ACC112 (cell line): ENCODE results near the gene KDSR.

Experiments
- H2AFZ ChIP-seq: fragments of 200-600 bp; sonication (generic); one replicate; pipeline ENCODE4 v1.6.0; 2017; ENCODE audit warnings: antibody characterized with exemption, low read length; ENCODE audit not compliant: unreplicated experiment
- H3K27ac ChIP-seq: fragments of 200-600 bp; sonication (generic); 2 replicates; pipeline ENCODE4 v1.5.1; 2014; ENCODE audit warnings: low read depth, mild to moderate bottlenecking, antibody characterized with exemption, low read length, moderate library complexity
- H3K27me3 ChIP-seq: fragments of 200-600 bp; sonication (generic); 2 replicates; pipeline ENCODE4 v1.6.1; 2014; ENCODE audit warnings: mild to moderate bottlenecking, antibody characterized with exemption, low read length, moderate library complexity, mixed read lengths; ENCODE audit not compliant: insufficient read depth
- H3K36me3 ChIP-seq: fragments of 200-600 bp; sonication (generic); 2 replicates; pipeline ENCODE4 v1.6.1; 2016; ENCODE audit warnings: mild to moderate bottlenecking, antibody characterized with exemption, low read length, moderate library complexity, mixed read lengths; ENCODE audit not compliant: insufficient read depth
- H3K4me1 ChIP-seq: fragments of 200-600 bp; sonication (generic); one replicate; pipeline ENCODE4 v1.6.1; 2016; ENCODE audit warnings: low read length, mixed read lengths; ENCODE audit not compliant: insufficient read depth, unreplicated experiment, control insufficient read depth
- H3K4me3 ChIP-seq: fragments of 200-600 bp; sonication (generic); 2 replicates; pipeline ENCODE4 v1.5.1; 2014; ENCODE audit warnings: mild to moderate bottlenecking, low read depth, low read length
- H3K79me2 ChIP-seq: fragments of 200-600 bp; sonication (generic); one replicate; pipeline ENCODE4 v1.6.0; 2016; ENCODE audit warnings: low read length; ENCODE audit not compliant: control insufficient read depth, unreplicated experiment, insufficient read depth

KDSR gene

GRCh38 chr18:63292831-63293683 lies 73.9 kb downstream of the KDSR start:
- H3K4me3 ChIP-seq = no peak overlapping the region
- no peaks in the 10 kb centered on the region for H3K36me3 ChIP-seq
- no peak overlapping the region for H3K27ac ChIP-seq
- H3K27me3 ChIP-seq = peaks cover 10% of the 10 kb centered on the region
- no peak overlapping the region for H2AFZ ChIP-seq
- H3K4me1 ChIP-seq = no peaks in the 10 kb centered on the region
- no peaks in the 10 kb centered on the region for H3K79me2 ChIP-seq

GRCh38 chr18:63291278-63291677 lies 75.7 kb downstream of the KDSR start:
- no peak overlapping the region for H3K4me3 ChIP-seq
- no peak overlapping the region for H3K27ac ChIP-seq
- H2AFZ ChIP-seq = no peak overlapping the region
- H3K79me2 ChIP-seq = no peaks in the 10 kb centered on the region
- peaks cover 20% of the 10 kb centered on the region for H3K27me3 ChIP-seq
- no peaks in the 10 kb centered on the region for H3K36me3 ChIP-seq
- H3K4me1 ChIP-seq = no peaks in the 10 kb centered on the region

- H3K27ac ChIP-seq = no peak overlapping the region
- no peaks in the 10 kb centered on the region for H3K4me1 ChIP-seq
- H3K4me3 ChIP-seq = no peak overlapping the region
- H3K27me3 ChIP-seq = peaks cover 22% of the 10 kb centered on the region
- H2AFZ ChIP-seq = no peak overlapping the region
- H3K79me2 ChIP-seq = no peaks in the 10 kb centered on the region
- H3K36me3 ChIP-seq = no peaks in the 10 kb centered on the region
Measured at GRCh38 chr18:63290821-63291200, 76.2 kb downstream of the KDSR start.

- no peaks in the 10 kb centered on the region for H3K36me3 ChIP-seq
- no peak overlapping the region for H3K4me3 ChIP-seq
- no peaks in the 10 kb centered on the region for H3K4me1 ChIP-seq
- H2AFZ ChIP-seq = no peak overlapping the region
- H3K27me3 ChIP-seq = peaks cover 25% of the 10 kb centered on the region
- H3K27ac ChIP-seq = no peak overlapping the region
- H3K79me2 ChIP-seq = no peaks in the 10 kb centered on the region
Measured at GRCh38 chr18:63290166-63290820, 76.7 kb downstream of the KDSR start.

- peaks cover 25% of the 10 kb centered on the region for H3K27me3 ChIP-seq
- no peak overlapping the region for H2AFZ ChIP-seq
- H3K4me3 ChIP-seq = no peak overlapping the region
- H3K36me3 ChIP-seq = no peaks in the 10 kb centered on the region
- H3K4me1 ChIP-seq = no peaks in the 10 kb centered on the region
- no peak overlapping the region for H3K27ac ChIP-seq
- H3K79me2 ChIP-seq = no peaks in the 10 kb centered on the region
Measured at GRCh38 chr18:63288311-63288710, 78.7 kb downstream of the KDSR start.

- Histone ChIP-seq H3K4me3 (no peak overlapping the region), H3K27me3 (peaks cover 21% of the 10 kb centered on the region), H3K4me1 (no peaks in the 10 kb centered on the region), H3K27ac (no peak overlapping the region), H3K79me2 (no peaks in the 10 kb centered on the region), H2AFZ (no peak overlapping the region), H3K36me3 (no peaks in the 10 kb centered on the region)
Measured at GRCh38 chr18:63287691-63288220, 79.2 kb downstream of the KDSR start.

GRCh38 chr18:63286926-63287325 lies 80.1 kb downstream of the KDSR start:
- H3K4me3 ChIP-seq = no peak overlapping the region
- H3K27ac ChIP-seq = no peak overlapping the region
- H3K4me1 ChIP-seq = no peaks in the 10 kb centered on the region
- H3K27me3 ChIP-seq = peaks cover 24% of the 10 kb centered on the region
- no peaks in the 10 kb centered on the region for H3K79me2 ChIP-seq
- H3K36me3 ChIP-seq = no peaks in the 10 kb centered on the region
- H2AFZ ChIP-seq = no peak overlapping the region

GRCh38 chr18:63284827-63285733 lies 81.9 kb downstream of the KDSR start:
- no peak overlapping the region for H3K4me3 ChIP-seq
- H3K27me3 ChIP-seq = peaks cover 21% of the 10 kb centered on the region
- no peak overlapping the region for H2AFZ ChIP-seq
- no peaks in the 10 kb centered on the region for H3K4me1 ChIP-seq
- H3K36me3 ChIP-seq = no peaks in the 10 kb centered on the region
- no peak overlapping the region for H3K27ac ChIP-seq
- H3K79me2 ChIP-seq = no peaks in the 10 kb centered on the region

GRCh38 chr18:63284173-63284799 lies 82.7 kb downstream of the KDSR start:
- H3K36me3 ChIP-seq = no peaks in the 10 kb centered on the region
- H3K27me3 ChIP-seq = peaks cover 21% of the 10 kb centered on the region
- no peaks in the 10 kb centered on the region for H3K79me2 ChIP-seq
- no peak overlapping the region for H3K4me3 ChIP-seq
- no peak overlapping the region for H2AFZ ChIP-seq
- H3K4me1 ChIP-seq = no peaks in the 10 kb centered on the region
- H3K27ac ChIP-seq = no peak overlapping the region
